Immature natural killer cell (primary cell): ENCODE measurements around the gene GFRA3. TPM values are rescaled to one million over a fixed set of nuclear protein-coding genes. Genes with fewer than 3 reads are reported as not detected.

Experiments
- DNase-seq, 3 donors: peaks; one replicate each; pipeline ENCODE4 v3.0.0; 2022; ENCODE audit warnings: mixed read lengths in 1 of 3
- H3K27ac Mint-ChIP-seq, 6 donors: one replicate each; pipeline ENCODE4 v1.8.0; 2020; ENCODE audit warnings: mixed read lengths in 6 of 6, mild to moderate bottlenecking in 5 of 6, inconsistent platforms in 4 of 6, moderate library complexity in 3 of 6
- H3K27me3 Mint-ChIP-seq, 3 donors: one replicate each; pipeline ENCODE4 v1.8.0; 2020 to 2021; ENCODE audit warnings: low read depth in 3 of 3, mild to moderate bottlenecking in 3 of 3, mixed read lengths in 3 of 3, moderate library complexity in 3 of 3, inconsistent platforms in 1 of 3
- H3K36me3 Mint-ChIP-seq, 3 donors: one replicate each; pipeline ENCODE4 v1.8.0; 2020; ENCODE audit warnings: mixed read lengths in 3 of 3, inconsistent platforms in 2 of 3, mild to moderate bottlenecking in 2 of 3
- H3K4me1 Mint-ChIP-seq, 2 donors: one replicate each; pipeline ENCODE4 v1.8.0; 2020; ENCODE audit warnings: inconsistent platforms in 2 of 2, mild to moderate bottlenecking in 2 of 2, mixed read lengths in 2 of 2, moderate library complexity in 1 of 2
- H3K4me3 Mint-ChIP-seq, 5 donors: one replicate each; pipeline ENCODE4 v1.8.0; 2020; ENCODE audit warnings: mild to moderate bottlenecking in 5 of 5, mixed read lengths in 5 of 5, inconsistent platforms in 3 of 5, moderate library complexity in 3 of 5
- H3K9me3 Mint-ChIP-seq, 6 donors: one replicate each; pipeline ENCODE4 v1.8.0; 2020; ENCODE audit warnings: mild to moderate bottlenecking in 6 of 6, mixed read lengths in 6 of 6, inconsistent platforms in 4 of 6, moderate library complexity in 3 of 6
- polyA plus RNA-seq, 3 donors: library from polyadenylated mRNA; unstranded; fragments of 300-500 nt; fragmentation: Illumina TruSeq; gene quantifications; one replicate each; pipeline ENCODE4 v1.2.3, GENCODE V29; 2021

GFRA3 gene
- polyA plus RNA-seq, 3 donors from 2014 or later = not detected

- no peak overlapping the region for H3K27ac Mint-ChIP-seq
These were observed 36.4 kb downstream of the GFRA3 start for GRCh38 chr5:138238034-138238433.

GRCh38 chr5:138234651-138235050 is 39.8 kb downstream of the GFRA3 start:
- Mint-ChIP-seq H3K4me1 (no peaks in the 10 kb centered on the region), H3K9me3 (no peaks in the 10 kb centered on the region), H3K4me3 (no peak overlapping the region), H3K36me3 (no peaks in the 10 kb centered on the region), H3K27ac (peak overlapping the region in 1 of 6 donors; percentile 18), H3K27me3 (peaks cover 2 to 7% (median 6%) of the 10 kb centered on the region in 3 donors)
- no peak for DNase-seq

More at GRCh38 chr5:138238034-138238433, 36.4 kb downstream of the GFRA3 start:
- no peak for DNase-seq
- Mint-ChIP-seq H3K36me3 (no peaks in the 10 kb centered on the region), H3K4me1 (peaks cover 10 to 21% of the 10 kb centered on the region in 2 donors), H3K9me3 (no peaks in the 10 kb centered on the region), H3K4me3 (no peak overlapping the region), H3K27me3 (peaks cover 6 to 12% (median 11%) of the 10 kb centered on the region in 3 donors)

DNA sequence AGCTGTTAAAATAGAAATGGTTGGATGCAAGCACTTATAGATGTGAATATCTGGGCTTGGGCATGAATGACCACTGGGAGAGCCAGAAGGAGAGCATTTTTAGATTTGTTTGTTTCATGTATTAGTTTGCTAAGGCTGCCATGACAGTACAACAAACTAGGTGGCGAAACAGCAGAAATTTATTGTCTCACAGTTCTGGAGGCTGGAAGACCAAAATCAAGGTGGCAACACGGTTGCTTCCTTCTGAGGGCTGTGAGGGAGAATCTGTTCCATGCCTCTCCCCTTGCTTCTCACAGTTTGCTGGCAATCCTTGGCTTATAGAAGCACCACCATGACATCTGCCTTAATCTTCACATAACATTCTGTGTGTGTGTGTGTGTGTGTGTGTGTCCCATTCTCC is 41.1 kb downstream of the GFRA3 start:
- DNase-seq = no peak
- Mint-ChIP-seq H3K4me1 (no peaks in the 10 kb centered on the region), H3K27me3 (peaks cover 0 to 6% (median 6%) of the 10 kb centered on the region in 3 donors), H3K4me3 (no peak overlapping the region), H3K36me3 (no peaks in the 10 kb centered on the region), H3K9me3 (no peaks in the 10 kb centered on the region), H3K27ac (no peak overlapping the region)

DNA sequence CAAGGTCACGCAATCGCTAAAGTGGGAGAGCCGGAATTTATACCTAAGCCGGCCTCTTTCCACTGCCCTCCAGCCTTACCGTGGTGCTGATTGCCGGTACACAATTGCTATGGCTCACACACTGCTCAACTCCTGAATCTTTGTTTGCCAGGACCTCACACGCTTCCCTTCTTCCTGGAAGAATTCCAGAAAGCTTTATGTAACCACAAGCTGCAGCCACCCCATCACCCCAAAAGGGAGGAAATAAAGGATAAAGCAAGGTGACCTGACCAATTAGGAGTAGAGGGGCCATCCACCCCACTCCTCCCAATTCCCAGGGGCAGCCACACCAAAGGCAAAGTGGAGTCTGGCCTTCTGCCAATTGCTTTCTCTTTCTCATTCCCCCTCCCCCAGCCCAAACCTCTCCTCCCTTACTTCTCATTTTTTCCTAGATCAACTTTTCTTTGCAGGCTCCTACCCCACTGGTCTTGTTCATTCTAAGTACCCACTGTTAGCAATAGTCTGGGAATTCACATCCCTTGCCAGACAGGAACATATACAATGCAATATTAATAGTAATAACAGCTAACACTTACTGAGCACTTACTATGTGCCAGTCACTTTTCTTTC is 43.3 kb downstream of the GFRA3 start:
- Mint-ChIP-seq H3K4me1 (no peaks in the 10 kb centered on the region), H3K4me3 (no peak overlapping the region), H3K27ac (no peak overlapping the region), H3K27me3 (peaks cover 0 to 6% (median 5%) of the 10 kb centered on the region in 3 donors), H3K9me3 (peaks cover 0 to 2% (median 0%) of the 10 kb centered on the region in 6 donors), H3K36me3 (peaks cover 0 to under 1% (median 0%) of the 10 kb centered on the region in 3 donors)
- DNase-seq = no peak

- Mint-ChIP-seq H3K9me3 (peaks cover 0 to 4% (median 0%) of the 10 kb centered on the region in 6 donors), H3K36me3 (peaks cover 0 to 4% (median 0%) of the 10 kb centered on the region in 3 donors), H3K4me3 (no peak overlapping the region), H3K4me1 (no peaks in the 10 kb centered on the region), H3K27ac (no peak overlapping the region), H3K27me3 (peaks cover 2 to 6% (median 5%) of the 10 kb centered on the region in 3 donors)
- DNase-seq = no peak
These were observed 44.2 kb downstream of the GFRA3 start for GRCh38 chr5:138230261-138230660.

GRCh38 chr5:138229387-138229786 is 45.0 kb downstream of the GFRA3 start:
- Mint-ChIP-seq H3K27ac (no peak overlapping the region), H3K4me1 (no peaks in the 10 kb centered on the region), H3K27me3 (peaks cover 2 to 4% (median 3%) of the 10 kb centered on the region in 3 donors), H3K4me3 (no peak overlapping the region), H3K36me3 (peaks cover 0 to 4% (median 0%) of the 10 kb centered on the region in 3 donors), H3K9me3 (peaks cover 0 to 4% (median 0%) of the 10 kb centered on the region in 6 donors)
- DNase-seq = no peak

DNA sequence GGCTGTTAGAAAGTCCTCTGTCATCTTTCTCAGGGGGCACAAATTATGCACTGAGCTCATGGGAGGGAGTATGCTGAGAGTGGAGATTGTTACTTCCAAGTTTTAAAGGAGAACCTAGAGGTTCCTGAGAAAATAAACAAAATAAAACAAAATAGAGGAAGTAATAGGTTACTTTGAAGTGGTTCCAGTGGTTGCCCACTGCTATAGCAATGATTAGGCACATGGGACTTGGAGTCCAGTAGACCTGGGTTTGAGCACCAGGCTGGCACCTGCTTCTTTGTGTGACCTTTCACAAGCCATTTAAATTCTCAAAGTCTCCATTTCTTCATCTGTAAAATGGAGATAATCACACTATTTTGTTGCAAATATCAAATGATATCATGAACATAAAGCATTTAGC is 47.5 kb downstream of the GFRA3 start:
- peaks cover 2 to 8% (median 8%) of the 10 kb centered on the region in 3 donors for H3K27me3 Mint-ChIP-seq
- H3K27ac Mint-ChIP-seq = no peak overlapping the region
- H3K4me3 Mint-ChIP-seq = no peak overlapping the region
- H3K4me1 Mint-ChIP-seq = peaks cover 0 to 6% of the 10 kb centered on the region in 2 donors
- no peak for DNase-seq
- H3K36me3 Mint-ChIP-seq = peaks cover 0 to 4% (median 0%) of the 10 kb centered on the region in 3 donors
- H3K9me3 Mint-ChIP-seq = peaks cover 0 to 4% (median 0%) of the 10 kb centered on the region in 6 donors

- Mint-ChIP-seq H3K36me3 (peaks cover 0 to 4% (median 0%) of the 10 kb centered on the region in 3 donors), H3K4me3 (no peak overlapping the region), H3K27ac (no peak overlapping the region), H3K4me1 (peaks cover 0 to 6% of the 10 kb centered on the region in 2 donors), H3K27me3 (peaks cover 0 to 10% (median 8%) of the 10 kb centered on the region in 3 donors), H3K9me3 (peaks cover 0 to 4% (median 0%) of the 10 kb centered on the region in 6 donors)
- DNase-seq = no peak
These were observed 49.7 kb downstream of the GFRA3 start for GRCh38 chr5:138224712-138225111.

- H3K9me3 Mint-ChIP-seq = peaks cover 0 to 4% (median 0%) of the 10 kb centered on the region in 6 donors
- no peak overlapping the region for H3K4me3 Mint-ChIP-seq
- H3K27ac Mint-ChIP-seq = no peak overlapping the region
- H3K36me3 Mint-ChIP-seq = peaks cover 0 to 4% (median 0%) of the 10 kb centered on the region in 3 donors
- peaks cover 0 to 10% (median 5%) of the 10 kb centered on the region in 3 donors for H3K27me3 Mint-ChIP-seq
- DNase-seq = no peak
- H3K4me1 Mint-ChIP-seq = peaks cover 0 to 6% of the 10 kb centered on the region in 2 donors
These were observed 50.9 kb downstream of the GFRA3 start for GRCh38 chr5:138223532-138223931.

DNA sequence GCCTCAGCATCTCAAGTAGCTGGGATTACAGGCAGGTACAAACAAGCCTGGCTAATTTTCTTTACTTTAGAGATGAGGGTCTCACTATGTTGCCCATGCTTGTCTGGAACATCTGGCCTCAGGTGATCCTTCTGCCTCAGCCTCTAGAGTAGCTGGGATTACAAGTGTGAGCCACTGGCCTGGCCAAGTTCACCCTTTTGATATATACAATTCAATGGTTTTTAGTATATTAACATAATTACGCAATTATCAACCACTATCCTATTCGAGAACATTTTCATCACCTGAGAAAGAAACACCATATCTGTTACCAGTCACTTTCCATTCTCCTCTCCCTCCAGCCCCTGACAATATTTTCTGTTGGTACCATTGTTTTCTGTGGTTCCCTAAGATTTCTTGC is 57.6 kb downstream of the GFRA3 start:
- Mint-ChIP-seq H3K4me3 (no peak overlapping the region), H3K27ac (no peak overlapping the region), H3K36me3 (no peaks in the 10 kb centered on the region), H3K9me3 (no peaks in the 10 kb centered on the region), H3K4me1 (peaks cover 16 to 19% of the 10 kb centered on the region in 2 donors), H3K27me3 (peaks cover 5 to 9% (median 6%) of the 10 kb centered on the region in 3 donors)
- no peak for DNase-seq

DNA sequence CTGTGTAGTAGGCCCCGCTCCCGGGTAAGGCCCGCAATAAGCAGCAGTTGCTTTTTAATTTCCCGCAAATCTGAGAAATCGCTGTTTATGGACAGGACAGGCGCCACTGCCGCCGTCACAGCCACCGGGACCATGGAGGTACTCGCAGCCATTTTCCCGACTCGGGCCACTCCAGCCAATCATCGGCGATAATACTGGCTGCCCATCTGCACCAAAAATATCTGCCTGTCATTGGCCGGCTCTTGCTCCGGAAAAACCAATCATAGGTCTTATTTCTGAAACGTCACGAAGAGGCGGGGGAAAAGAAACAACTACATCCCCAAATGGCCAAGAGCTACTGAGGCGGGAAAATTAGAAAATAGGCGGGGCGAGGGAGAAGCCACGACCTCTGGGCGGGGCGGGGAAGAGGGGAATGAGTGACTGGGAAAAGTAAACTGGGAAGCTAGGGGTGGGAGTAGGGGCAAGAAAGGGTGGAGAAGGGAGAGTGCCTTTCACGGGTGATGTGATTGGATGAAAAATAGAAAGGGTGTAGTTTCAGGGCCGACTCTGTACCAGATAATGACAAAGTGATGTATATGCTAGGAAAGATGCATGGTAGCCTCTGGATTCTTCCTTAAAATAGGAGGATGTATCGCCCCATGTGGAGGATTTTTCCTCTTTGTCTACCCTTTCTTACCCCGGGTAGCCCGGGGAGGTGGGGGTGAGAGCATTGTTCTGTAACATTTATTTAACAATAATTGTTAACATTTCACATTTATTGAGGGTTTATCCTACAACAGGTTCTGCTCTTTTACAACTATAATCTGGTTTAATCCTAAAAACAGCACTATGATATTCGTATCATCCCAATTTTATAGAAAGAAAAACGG is 61.0 kb downstream of the GFRA3 start, which contains the start of gene CDC23:
Gene CDC23, minus strand, starts transcription at position 163 of the 869 bp plus-strand sequence. Its CDS starts 11 bp downstream, at position 152.
- H3K9me3 Mint-ChIP-seq = no peaks in the 10 kb centered on the region
- H3K4me1 Mint-ChIP-seq = peaks cover 22 to 30% of the 10 kb centered on the region in 2 donors
- DNase-seq = peak; percentile 93 to 94 (median 93)
- H3K27ac Mint-ChIP-seq = peak within 1 kb of the TSS; percentile 93 to 99 (median 96)
- no peaks in the 10 kb centered on the region for H3K36me3 Mint-ChIP-seq
- H3K4me3 Mint-ChIP-seq = peak within 1 kb of the TSS; percentile 95 to 100 (median 99)
- peaks cover 3 to 9% (median 6%) of the 10 kb centered on the region in 3 donors for H3K27me3 Mint-ChIP-seq

GRCh38 chr5:138212828-138213160 is 61.6 kb downstream of the GFRA3 start:
- Mint-ChIP-seq H3K27me3 (peaks cover 3 to 9% (median 6%) of the 10 kb centered on the region in 3 donors), H3K9me3 (no peaks in the 10 kb centered on the region), H3K4me3 (peak overlapping the region; percentile 95 to 100 (median 99)), H3K4me1 (peaks cover 22 to 30% of the 10 kb centered on the region in 2 donors), H3K36me3 (no peaks in the 10 kb centered on the region), H3K27ac (peak overlapping the region; percentile 93 to 99 (median 96))
- DNase-seq = no peak

DNA sequence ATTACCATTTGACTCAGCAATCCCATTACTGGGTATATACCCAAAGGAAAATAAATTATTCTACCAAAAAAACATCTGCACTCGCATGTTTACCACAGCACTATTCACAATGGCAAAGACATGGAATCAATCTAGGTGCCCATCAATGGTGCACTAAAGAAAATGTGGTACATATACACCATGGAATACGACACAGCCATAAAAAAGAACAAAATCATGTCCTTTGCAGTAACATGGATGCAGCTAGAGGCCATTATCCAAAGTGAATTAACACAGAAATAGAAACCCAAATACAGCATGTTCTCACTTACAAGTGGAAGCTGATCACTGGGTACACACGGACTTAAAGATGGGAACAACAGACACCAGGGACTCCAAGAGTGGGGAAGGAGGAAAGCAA is 63.4 kb downstream of the GFRA3 start:
- Mint-ChIP-seq H3K4me3 (peak overlapping the region in 4 of 5 donors; percentile 25 to 64 (median 50)), H3K27ac (peak overlapping the region in 2 of 6 donors; percentile 7 to 29)

More for the DNA sequence above, 63.4 kb downstream of the GFRA3 start:
- peaks cover 3 to 8% (median 6%) of the 10 kb centered on the region in 3 donors for H3K27me3 Mint-ChIP-seq
- H3K9me3 Mint-ChIP-seq = no peaks in the 10 kb centered on the region
- no peak for DNase-seq
- H3K4me1 Mint-ChIP-seq = peaks cover 22 to 30% of the 10 kb centered on the region in 2 donors
- no peaks in the 10 kb centered on the region for H3K36me3 Mint-ChIP-seq
